Activated CD8-positive, alpha-beta memory T cell treated with anti-CD3 and anti-CD28 coated beads for 4 hours (primary cell): ENCODE data around the gene SLC12A9.

Experiments
- DNase-seq, 2 donors: peaks; one replicate each; pipeline ENCODE4 v3.0.0-alpha.2; 2020; ENCODE audit warnings: low read depth in 2 of 2

The SLC12A9 gene

DNA sequence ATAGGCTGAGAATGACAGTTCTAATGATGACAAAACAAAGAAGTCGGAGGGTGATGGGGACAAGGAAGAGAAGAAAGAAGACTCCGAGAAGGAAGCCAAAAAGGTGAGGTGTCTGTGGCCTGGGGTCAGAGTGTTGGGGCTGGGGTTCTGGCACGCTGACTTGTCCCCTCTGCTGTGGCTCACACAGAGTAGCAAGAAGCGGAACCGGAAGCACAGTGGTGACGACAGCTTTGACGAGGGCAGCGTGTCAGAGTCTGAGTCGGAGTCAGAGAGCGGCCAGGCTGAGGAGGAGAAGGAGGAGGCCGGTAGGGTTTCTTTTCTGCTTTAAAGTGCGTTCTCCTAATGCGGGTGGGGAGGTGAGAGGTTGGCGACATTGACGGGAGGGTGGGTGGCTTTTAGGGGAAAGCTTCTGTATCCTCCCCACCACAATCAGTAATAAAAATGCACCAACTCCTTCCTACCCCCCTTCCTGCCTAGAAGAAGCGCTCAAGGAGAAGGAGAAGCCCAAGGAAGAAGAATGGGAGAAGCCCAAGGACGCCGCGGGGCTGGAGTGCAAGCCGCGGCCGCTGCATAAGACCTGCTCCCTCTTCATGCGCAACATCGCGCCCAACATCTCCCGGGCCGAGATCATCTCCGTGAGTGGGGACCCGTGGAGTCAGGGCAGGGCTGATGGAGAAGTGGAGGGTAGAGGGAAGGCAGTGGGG is 32.4 kb downstream of the SLC12A9 start:
- DNase-seq = no peak

DNA sequence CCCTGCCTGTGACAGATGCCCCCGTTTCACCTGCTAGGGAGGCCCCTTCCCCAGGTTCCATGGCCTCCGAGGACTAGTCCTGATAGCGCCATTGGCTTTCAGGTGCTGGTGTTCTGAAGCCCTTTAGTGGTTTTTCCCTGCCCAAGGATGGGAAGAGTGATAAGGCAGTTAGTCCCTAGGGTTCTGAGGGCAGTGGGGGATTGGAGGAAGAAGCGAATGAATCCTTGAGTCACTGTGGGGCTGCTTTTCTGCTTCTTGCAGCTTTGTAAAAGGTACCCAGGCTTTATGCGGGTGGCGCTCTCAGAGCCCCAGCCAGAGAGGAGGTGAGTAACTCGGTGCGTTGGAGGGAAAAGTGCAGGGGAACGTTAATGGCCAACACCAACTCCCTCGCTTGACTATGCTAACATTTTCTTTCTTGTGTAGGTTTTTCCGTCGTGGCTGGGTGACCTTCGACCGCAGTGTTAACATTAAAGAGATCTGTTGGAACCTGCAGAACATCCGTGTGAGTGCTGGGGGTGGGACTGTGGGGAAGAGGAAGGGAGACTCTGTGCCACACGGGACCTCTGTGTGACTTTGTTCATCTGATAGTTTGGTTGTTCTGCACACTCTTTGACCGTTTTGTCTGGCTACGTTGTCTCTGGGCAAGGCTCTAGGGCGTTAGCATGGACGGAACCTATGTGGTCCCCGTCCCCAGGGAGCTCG is 33.1 kb downstream of the SLC12A9 start:
- DNase-seq = no peak

DNA sequence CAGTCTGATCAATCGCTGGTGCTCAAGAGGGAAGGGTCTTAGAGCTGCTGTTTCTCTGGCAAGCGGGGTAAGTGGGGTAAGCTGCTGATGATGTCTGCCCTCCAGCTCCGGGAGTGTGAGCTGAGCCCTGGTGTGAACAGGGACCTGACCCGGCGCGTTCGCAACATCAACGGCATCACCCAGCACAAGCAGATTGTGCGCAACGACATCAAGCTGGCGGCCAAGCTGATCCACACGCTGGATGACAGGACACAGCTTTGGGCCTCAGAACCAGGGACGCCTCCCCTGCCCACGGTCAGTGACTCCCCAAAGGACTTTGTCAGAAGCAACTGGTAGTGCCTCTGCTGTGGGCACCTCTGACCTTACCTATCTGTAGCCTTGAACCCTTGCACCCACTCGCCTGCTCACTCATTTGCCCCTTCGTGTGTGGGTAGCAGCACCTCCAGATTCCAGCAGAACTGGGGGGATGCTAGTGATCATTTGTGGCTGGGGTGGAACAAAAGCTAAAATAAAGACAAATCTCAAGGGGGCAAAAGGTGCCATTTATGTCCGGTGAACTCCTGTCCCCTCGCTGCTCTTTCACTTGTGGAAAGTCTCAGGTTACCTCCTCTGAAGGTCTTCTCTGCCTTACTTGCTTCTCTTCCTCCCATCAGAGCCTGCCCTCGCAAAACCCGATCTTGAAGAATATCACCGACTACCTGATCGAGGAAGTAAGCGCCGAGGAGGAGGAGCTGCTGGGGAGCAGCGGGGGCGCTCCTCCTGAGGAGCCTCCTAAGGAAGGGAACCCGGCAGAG is 33.8 kb downstream of the SLC12A9 start:
- DNase-seq = no peak

DNA sequence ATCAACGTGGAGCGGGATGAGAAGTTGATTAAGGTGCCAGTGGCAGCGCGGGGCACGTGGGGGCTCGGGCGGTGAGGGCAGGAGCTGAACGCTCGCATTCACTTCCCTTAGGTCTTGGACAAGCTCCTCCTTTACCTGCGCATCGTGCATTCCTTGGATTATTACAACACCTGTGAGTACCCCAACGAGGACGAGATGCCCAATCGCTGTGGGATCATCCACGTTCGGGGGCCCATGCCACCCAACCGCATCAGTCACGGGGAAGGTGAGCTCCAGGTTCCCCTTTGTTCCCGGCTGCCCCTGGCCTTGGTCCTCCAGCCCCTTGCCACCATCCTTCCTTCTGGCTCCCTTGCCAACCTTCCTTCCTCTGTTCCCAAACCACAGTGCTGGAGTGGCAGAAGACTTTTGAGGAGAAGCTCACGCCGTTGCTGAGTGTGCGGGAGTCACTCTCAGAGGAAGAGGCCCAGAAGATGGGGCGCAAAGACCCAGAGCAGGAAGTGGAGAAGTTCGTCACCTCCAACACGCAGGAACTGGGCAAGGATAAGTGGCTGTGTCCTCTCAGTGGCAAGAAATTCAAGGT is 34.5 kb downstream of the SLC12A9 start:
- no peak for DNase-seq

DNA sequence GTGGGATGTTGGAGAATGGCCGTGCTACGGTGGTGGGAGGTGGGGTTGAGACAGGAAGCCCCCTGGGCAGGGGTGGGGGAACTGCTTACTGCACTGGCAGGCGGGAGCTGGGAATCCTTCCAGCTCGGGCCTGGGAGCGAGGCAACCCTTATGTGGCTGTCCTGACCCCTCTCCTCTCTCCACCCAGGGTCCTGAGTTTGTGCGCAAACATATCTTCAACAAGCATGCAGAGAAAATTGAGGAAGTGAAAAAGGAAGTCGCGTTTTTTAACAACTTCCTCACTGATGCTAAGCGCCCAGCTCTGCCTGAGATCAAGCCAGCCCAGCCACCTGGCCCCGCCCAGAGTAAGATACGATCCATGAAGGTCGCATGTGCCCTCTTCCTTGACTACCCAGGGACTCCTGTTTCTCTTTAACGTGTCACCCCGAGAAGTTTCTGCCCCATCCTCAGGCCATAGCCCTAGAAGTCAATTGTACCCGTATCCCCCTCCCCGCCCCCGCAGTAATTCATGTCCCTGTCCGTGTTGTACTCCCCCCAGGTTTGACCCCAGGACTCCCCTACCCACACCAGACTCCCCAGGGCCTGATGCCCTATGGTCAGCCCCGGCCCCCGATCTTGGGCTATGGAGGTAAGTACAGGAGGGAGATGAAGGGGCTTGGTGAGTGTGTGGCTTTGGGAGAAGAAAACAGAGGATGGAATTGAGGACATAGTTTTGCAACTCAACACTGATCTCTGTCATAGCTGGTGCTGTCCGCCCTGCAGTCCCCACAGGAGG is 35.2 kb downstream of the SLC12A9 start:
- no peak for DNase-seq

DNA sequence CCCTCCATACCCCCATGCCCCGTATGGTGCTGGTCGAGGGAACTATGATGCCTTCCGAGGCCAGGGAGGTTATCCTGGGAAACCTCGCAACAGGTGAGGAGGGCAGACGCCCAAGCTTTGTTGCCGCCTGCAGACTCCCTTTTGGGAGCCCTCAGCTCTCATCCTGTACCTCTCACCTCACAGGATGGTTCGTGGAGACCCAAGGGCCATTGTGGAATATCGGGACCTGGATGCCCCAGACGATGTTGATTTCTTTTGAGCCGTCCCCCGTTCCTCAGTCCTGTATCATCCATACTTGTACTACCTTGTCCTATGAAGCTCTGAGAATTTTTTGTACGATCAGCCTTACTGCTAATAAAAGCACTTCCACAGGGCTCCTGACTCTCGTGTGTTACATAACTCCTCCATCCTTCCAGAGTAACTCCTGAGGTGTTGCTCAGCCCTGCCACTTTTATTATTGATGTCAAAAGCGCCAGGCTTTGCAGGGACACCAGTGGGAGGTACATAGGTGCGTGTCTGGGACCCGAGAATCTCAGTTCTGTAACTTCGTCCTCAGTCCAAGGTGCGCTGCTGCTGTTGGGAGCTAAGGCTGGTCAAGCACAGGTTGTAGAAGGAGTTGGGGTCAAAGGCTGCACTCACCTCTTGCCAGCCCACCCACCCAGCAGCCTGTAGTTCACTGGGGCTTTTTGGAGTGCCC is 35.9 kb downstream of the SLC12A9 start:
- no peak for DNase-seq

DNA sequence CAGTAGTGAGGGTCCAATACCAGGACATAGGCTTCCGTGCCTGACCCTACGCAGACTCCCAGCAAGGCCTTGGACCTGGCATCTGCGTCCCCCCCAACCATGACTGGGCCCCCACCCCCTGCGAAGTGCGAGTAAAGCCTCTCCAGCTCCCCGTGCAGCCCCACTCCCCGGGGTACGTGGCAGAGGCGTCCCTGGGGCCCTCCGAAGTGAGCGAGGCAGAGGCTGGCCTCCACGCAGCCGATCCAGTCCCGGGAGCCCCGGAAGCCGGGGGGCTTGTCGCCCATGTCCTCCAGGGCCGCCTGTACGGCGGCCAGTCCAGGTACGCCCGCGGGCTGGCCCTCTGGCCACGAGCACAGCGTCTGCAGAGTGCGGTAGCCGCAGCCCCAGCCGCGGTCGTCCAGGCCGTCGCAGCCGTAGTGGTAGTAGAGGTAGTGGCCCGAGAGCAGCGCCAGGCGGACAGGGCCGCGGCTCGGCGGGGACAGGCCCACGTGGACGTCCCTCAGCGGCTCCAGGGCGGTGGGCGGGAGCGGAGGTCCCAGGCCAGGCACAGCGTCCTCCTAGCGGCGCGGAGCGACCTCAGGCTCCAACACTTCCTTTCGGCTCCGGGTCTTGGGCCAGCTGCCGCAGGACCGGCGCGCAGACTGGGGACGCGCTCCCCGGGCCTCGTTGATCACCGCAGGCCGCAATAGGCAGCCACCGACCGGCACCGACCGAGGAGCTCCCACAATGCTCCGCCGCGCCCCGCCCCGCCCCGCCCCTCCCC is 36.7 kb downstream of the SLC12A9 start, which contains the start of gene UFSP1:
Gene UFSP1, minus strand, starts transcription at position 728 of the 763 bp plus-strand sequence. Its CDS starts 444 bp downstream, at position 284.
- no peak for DNase-seq

DNA sequence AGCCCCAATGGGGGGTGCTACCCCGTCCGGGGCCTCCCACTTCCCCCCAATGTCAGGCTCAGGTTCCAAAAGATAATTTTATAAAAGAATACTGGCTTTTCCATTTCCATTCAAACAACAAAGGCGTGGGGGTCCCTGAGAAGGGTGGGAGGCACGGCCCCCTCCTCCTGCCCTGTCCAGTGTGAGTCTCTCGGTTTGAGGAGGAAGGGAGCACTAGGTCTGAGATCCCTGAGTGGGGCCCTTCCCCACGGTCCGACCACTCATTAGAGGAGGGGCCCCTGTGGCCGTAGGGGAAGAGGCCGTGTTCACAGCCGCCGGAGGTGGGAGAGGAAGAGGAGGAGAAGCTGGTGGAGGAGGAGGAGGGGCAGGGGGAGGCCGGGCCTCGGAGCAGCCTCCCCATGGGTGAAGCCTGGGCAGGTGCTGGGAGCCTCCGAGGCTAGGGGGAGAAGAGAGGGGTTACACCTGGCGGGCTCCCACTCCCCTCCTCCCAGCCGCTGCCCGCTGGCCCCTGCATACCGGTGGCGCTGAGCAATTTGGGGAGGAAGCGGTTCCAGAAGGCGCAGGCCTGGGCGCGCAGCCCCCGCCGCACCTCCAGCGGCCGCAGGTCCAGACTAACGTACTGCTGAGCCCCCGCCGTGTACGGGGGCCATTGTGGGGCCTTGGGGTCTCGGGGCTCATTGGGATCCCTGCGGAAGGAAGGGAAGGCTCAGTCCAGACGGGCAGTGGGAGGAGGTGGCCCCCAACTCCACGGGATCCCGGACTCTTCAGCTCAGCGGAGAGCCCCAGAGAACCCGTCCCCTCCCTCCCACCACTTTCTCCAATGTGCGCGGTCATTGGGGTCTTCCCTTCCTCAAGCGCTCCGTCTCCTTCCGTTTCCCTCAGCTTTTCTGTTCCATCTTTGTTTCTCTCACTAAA is 38.4 kb downstream of the SLC12A9 start:
- no peak for DNase-seq

DNA sequence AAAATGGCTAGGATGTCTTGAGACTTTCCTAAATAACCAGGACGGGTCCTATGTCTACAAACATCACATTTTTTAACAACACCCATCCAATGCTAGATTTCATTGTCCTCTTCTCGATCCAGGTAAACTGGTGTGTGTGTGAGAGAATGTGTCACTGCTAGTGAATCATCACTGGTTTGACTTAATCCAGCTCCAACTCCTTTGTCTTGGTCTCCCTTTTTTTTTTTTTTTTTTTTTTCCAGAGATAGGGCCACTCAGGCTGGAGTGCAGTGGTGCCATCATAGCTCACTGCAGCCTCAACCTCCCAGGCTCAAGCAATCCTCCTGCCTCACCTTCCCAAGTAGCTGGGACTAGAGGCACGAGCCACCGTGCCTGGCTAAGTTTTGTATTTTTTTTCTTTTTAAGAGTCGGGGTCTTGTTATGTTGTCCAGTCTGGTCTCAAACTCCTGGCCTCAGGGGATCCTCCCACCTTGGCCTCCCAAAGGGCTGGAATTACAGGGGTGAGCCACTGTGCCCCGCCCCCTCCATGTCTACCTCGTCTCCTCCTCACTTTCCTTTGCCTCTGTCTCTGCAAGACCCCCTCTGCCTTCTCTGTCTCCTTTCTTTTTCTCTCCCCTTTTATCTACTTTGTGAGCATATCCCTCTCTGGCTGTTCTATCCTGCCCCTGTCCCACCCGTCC is 39.2 kb downstream of the SLC12A9 start:
- DNase-seq = no peak

DNA sequence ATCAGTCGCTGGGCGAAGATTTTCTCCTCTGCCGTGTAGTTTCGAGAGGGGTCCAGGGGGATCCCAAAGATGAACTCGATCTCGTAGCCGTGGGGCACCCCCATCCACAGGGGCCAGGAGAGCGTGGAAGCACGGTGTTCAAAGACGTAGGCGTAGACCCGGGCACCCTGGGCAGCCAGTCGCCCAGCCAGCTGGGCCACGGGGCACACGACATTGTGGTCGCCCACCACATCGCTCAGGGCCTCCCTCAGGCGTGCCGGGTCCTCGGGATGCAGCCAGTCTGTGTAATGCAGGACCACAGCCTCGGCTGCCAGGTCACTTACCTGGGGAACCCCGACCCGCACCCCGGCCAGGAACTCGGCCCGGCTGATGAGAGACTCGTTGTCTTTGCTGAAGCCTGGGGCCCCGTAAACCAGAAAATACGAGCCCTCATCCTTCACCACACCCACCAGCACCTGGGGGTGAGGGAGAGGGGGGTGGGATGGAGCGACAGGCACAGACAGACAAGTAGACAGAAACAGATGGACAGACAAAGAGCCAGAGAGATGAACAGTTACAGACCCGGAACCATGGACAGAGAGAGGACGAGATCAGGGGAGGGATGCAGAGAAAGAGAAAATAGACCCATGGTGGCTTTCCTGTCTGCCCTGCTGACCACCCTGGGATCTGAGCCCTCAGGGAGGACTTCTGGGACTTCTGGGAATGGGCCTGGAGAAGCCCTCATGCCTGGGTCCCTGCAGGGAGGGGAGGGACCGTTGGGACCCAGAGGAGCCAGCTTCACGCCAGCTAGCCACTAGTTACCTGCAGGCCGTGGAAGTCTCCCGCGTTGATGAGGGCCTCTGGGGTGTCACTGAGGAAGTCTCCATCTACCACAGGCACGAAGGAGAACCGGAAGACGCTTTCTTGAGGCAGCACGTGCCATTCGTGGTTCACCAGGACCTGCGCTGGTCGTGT is 40.1 kb downstream of the SLC12A9 start:
- DNase-seq = no peak

DNA sequence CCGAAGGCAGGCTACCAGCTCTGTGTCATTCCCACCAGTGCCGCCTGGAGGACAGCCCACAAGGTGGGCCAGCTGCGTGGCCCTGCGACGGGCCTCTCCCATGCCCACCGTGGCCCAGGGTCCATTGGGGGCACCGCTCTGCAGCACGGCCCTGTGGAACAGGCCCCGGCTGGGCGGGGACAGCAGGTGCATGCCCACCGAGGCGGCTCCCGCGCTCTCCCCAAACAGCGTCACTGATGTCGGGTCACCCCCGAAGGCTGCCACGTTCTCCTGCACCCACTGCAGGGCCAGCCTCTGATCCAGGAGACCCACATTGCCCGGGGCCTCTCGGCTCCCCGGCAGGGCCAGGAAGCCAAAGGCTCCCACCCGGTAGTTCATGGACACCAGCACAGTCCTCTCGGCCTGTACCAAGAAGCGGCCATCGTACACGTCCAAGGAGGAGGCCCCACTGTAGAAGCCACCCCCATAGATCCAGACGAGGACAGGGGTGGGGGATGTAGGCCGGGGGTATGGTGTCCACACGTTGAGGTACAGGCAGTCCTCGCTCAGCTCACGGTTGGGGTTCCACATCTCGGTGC is 40.9 kb downstream of the SLC12A9 start:
- no peak for DNase-seq

DNA sequence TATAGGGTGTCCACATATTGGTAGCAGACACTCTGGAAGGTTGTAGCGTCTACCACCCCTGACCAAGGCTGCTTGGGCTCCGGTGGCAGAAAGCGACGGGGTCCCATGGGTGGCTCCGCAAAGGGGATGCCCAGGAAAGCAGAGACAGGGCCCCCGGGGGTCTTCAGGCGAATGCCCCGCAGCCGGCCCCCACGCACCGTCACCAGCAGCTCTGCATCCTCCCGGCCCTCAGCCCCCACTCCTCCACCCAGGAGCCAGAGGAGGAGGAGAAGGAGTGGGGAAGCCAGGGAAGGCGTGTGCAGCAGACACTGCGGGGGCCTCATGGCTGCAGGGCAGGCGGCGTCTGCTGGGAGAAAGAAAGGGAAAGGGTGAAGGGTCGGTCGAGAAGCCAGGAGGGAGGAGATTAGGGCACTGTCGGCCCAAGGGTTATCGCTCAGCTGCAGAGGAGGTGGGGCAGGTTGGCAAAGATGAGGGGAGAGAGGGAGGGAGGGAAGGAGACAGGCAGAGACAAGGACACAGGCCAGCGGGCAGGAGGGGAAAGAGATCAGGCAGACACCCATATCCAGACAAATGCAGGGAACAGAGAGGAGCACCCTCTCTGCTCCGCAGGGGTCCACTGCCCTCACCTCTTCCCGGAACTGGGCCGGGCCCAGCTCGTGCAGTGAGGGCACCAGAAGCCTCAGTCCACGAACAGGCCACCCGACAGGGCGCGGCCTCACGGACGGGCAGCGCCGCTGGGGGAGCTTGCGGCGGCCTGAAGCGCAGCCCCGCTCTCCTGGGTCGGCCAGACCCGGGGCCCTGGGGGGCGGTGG is 41.6 kb downstream of the SLC12A9 start:
- DNase-seq = no peak

DNA sequence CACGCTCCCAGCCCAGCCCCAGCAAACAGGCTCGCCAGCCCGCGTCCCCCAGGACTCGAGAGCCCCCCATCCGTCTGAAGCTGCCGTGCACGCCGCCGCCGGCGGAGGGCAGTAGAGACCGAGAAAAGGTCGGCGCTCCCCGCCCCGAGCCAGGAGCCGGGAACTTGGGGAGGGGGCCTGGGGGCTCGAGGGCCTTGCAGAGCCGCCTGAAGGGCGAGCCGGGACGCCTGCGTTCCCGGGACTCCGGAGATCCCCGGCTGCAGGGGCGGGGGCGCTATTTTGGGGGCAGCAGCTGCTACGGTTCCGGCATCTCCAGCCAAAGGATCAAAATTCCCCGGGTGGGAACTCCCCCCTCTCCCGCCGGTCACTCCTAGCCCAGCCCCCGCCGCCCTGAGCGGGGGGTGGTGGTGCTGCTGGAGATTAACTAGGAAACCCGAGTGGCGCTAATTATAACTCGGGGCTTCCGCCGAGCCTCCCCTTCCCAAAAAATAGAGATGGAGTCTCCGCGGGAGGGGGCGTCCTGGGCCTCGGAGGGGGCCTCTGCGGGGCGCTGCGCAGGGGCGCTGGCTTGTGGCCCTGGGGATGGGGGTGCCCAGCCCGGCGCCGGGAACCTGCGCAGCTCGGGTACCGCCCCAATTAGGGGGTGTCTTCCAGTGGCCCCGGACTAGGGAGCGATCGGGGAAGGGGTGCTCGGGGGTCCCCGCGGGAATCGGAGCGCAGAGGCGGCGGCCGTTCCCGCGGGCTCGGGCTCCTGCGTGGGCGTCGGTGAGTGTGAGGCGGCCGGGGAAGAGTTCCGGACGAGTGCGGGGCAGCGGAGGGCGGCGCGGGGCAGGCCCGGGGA is 42.6 kb downstream of the SLC12A9 start:
- DNase-seq = no peak

DNA sequence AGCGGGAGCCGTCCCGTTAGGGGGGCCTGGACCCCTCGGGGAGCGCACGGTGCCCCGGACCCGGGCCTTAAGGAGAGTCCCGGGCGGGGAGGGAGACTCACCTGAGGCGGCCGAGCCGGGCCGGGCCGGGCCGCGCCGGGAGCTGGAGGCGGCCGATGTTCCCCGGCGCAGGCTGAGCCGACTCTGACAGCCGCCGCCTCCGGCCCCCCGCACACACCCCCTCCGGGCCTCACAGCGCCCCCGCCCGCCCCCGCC is 43.1 kb downstream of the SLC12A9 start, which contains the start of gene ACHE:
Gene ACHE, minus strand, starts transcription at position 188 of the 255 bp plus-strand sequence. CDS start 1,656 bp downstream, outside the sequence.
- no peak for DNase-seq
